G401.6 (cell line): ENCODE measurements around the gene CTAGE9.
"Not testable (repeated sequence)": the region's sequence is repeated elsewhere in the genome, so short reads cannot be mapped to it uniquely, and the experiment has no call there.

Source experiments
- FAIRE-seq: peaks from 2 replicates; lab custom pipeline; 2012; peaks lifted over from hg19 to GRCh38; lab: Jason Lieb, UNC

CTAGE9 gene

GRCh38 chr6:131729550-131729949 is 18.7 kb upstream of the CTAGE9 start:
- FAIRE-seq, result no peak

GRCh38 chr6:131728296-131728939 is 17.6 kb upstream of the CTAGE9 start:
- no peak for FAIRE-seq

GRCh38 chr6:131727868-131728267 is 17.1 kb upstream of the CTAGE9 start:
- no peak for FAIRE-seq

GRCh38 chr6:131727467-131727866 is 16.6 kb upstream of the CTAGE9 start:
- no peak for FAIRE-seq

GRCh38 chr6:131724114-131724513 is 13.3 kb upstream of the CTAGE9 start:
- FAIRE-seq, result no peak

GRCh38 chr6:131721161-131721560 is 10.3 kb upstream of the CTAGE9 start:
- no peak for FAIRE-seq

GRCh38 chr6:131717836-131718542 is 7.2 kb upstream of the CTAGE9 start:
- FAIRE-seq, result no peak

- FAIRE-seq, result not testable (repeated sequence)
Observed at GRCh38 chr6:131715567-131715966, 4.8 kb upstream of the CTAGE9 start.

GRCh38 chr6:131703905-131704304 is 6.9 kb downstream of the CTAGE9 start:
- not testable (repeated sequence) for FAIRE-seq

- FAIRE-seq, result not testable (repeated sequence)
Observed at GRCh38 chr6:131700851-131701250, 10.0 kb downstream of the CTAGE9 start.

GRCh38 chr6:131696956-131697355 is 13.9 kb downstream of the CTAGE9 start:
- FAIRE-seq, result no peak

GRCh38 chr6:131694832-131695426 is 15.9 kb downstream of the CTAGE9 start:
- FAIRE-seq, result no peak

GRCh38 chr6:131693384-131693783 is 17.4 kb downstream of the CTAGE9 start:
- no peak for FAIRE-seq

- FAIRE-seq, result peak; percentile 100
Observed at GRCh38 chr6:131692589-131692988, 18.2 kb downstream of the CTAGE9 start.

- FAIRE-seq, result no peak
Observed at GRCh38 chr6:131692031-131692430, 18.8 kb downstream of the CTAGE9 start.

- no peak for FAIRE-seq
Observed at GRCh38 chr6:131688286-131688685, 22.5 kb downstream of the CTAGE9 start.

- FAIRE-seq, result no peak
Observed at GRCh38 chr6:131687022-131687421, 23.8 kb downstream of the CTAGE9 start.

- no peak for FAIRE-seq
Observed at GRCh38 chr6:131685266-131685780, 25.5 kb downstream of the CTAGE9 start.

- no peak for FAIRE-seq
Observed at GRCh38 chr6:131683479-131683878, 27.3 kb downstream of the CTAGE9 start.

- no peak for FAIRE-seq
Observed at GRCh38 chr6:131682442-131682841, 28.4 kb downstream of the CTAGE9 start.

GRCh38 chr6:131681585-131681984 is 29.2 kb downstream of the CTAGE9 start:
- FAIRE-seq, result no peak

- FAIRE-seq, result no peak
Observed at GRCh38 chr6:131680868-131681267, 29.9 kb downstream of the CTAGE9 start.

GRCh38 chr6:131678442-131678841 is 32.4 kb downstream of the CTAGE9 start:
- FAIRE-seq, result no peak
